Progenitor cell of endocrine pancreas (in vitro differentiated cells): ENCODE data around the gene ADAM33. TPM values are rescaled to one million over a fixed set of nuclear protein-coding genes. Genes with fewer than 3 reads are reported as not detected.

Experiments
- DNase-seq: peaks from one replicate; pipeline ENCODE4 v3.0.0; 2021; ENCODE audit warnings: low spot score; ENCODE audit not compliant: unreplicated experiment
- H3K27ac Mint-ChIP-seq: 2 replicates; pipeline ENCODE4 v1.8.0; 2021; ENCODE audit warnings: mild to moderate bottlenecking, moderate library complexity, mixed read lengths
- H3K27me3 Mint-ChIP-seq: 2 replicates; pipeline ENCODE4 v1.8.0; 2021; ENCODE audit warnings: mixed read lengths
- H3K36me3 Mint-ChIP-seq: 2 replicates; pipeline ENCODE4 v1.8.0; 2022; ENCODE audit warnings: mixed read lengths; ENCODE audit not compliant: insufficient read depth
- H3K4me1 Mint-ChIP-seq: 2 replicates; pipeline ENCODE4 v1.8.0; 2021; ENCODE audit warnings: low read depth, mixed read lengths
- H3K4me3 Mint-ChIP-seq: 2 replicates; pipeline ENCODE4 v1.8.0; 2021; ENCODE audit warnings: low read depth, mild to moderate bottlenecking, moderate library complexity, mixed read lengths
- H3K9me3 Mint-ChIP-seq: 2 replicates; pipeline ENCODE4 v1.8.0; 2021; ENCODE audit warnings: low read depth, mixed read lengths
- CTCF ChIP-seq: fragments of 200-600 bp; sonication (generic); IDR thresholded peaks from one replicate; pipeline ENCODE4 v1.5.0; 2021; ENCODE audit warnings: antibody characterized with exemption, mild to moderate bottlenecking; ENCODE audit not compliant: unreplicated experiment
- total RNA-seq: library from RNA; stranded (reverse); gene quantifications from 2 replicates; pipeline ENCODE4 v1.2.1, GENCODE V29; 2021

ADAM33 gene
- total RNA-seq, 1 donor from 2014 or later = 0.67 TPM

DNA sequence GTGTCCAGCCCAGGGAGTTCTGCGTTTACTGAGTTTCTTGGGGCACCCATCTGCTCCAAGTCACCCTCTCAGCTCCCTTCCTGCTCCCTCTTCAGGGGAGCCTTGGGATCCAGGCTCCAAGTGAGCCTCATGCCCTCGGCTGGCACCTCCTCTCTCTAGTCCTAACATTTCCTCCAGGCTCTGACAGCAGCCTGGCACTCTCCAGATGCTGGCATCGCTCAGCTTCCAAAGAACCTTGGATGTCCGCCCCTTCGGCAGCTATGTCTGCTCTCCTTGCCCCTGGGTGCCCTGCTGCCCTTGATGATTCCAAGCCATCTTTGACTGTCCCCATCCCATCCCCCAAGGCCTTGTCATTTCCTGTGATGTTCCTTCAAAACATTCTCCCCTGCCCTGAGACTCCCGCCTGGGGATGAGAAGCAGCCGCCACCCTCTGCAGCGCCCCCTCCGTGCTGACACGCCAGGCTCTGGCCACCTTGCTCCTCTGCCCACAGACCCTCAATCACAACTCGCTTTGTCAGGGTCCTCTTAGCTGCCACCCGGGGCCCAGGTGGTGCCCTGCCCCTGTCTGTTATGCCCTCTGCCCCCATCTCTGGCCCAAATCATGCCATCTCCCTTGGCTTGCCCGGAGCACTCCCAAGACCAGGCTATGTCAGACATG, 12.0 kb downstream of the ADAM33 start:
- peaks cover 42% of the 10 kb centered on the region for H3K27me3 Mint-ChIP-seq

GRCh38 chr20:3667434-3668037, 14.3 kb downstream of the ADAM33 start:
- no peaks in the 10 kb centered on the region for H3K9me3 Mint-ChIP-seq
- H3K27ac Mint-ChIP-seq = no peak overlapping the region
- peaks cover 47% of the 10 kb centered on the region for H3K27me3 Mint-ChIP-seq
- no peaks in the 10 kb centered on the region for H3K4me1 Mint-ChIP-seq
- no peak overlapping the region for H3K4me3 Mint-ChIP-seq
- no peaks in the 10 kb centered on the region for H3K36me3 Mint-ChIP-seq
- DNase-seq = no peak
- no peak for TF ChIP-seq CTCF

More for the DNA sequence above, 12.0 kb downstream of the ADAM33 start:
- no peaks in the 10 kb centered on the region for H3K9me3 Mint-ChIP-seq
- H3K36me3 Mint-ChIP-seq = no peaks in the 10 kb centered on the region
- TF ChIP-seq CTCF = no peak
- no peak overlapping the region for H3K4me3 Mint-ChIP-seq
- DNase-seq = no peak
- H3K27ac Mint-ChIP-seq = no peak overlapping the region
- no peaks in the 10 kb centered on the region for H3K4me1 Mint-ChIP-seq

DNA sequence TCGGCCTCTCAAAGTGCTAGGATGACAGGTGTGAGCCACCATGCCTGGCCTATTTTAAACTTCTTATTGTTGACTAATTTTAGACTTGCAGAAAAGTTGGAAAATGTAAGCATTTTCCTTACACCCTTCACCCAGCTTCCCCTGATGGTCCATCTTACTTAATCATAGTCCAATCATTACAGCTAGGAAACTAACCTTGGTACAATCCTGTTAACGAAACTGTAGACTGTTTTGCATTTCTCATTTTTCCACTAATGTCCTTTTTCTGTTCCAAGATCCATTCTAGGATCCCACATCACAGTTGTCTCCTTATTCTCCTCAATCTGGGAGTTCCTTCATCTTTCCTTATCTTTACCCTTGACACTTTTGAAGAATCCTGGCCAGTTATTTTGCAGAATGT, 18.0 kb downstream of the ADAM33 start:
- no peak for DNase-seq
- no peaks in the 10 kb centered on the region for H3K9me3 Mint-ChIP-seq
- peaks cover 3% of the 10 kb centered on the region for H3K4me1 Mint-ChIP-seq
- H3K36me3 Mint-ChIP-seq = no peaks in the 10 kb centered on the region
- H3K27me3 Mint-ChIP-seq = peaks cover 47% of the 10 kb centered on the region
- no peak for TF ChIP-seq CTCF
- H3K4me3 Mint-ChIP-seq = no peak overlapping the region
- H3K27ac Mint-ChIP-seq = no peak overlapping the region

GRCh38 chr20:3663031-3663701, 18.6 kb downstream of the ADAM33 start, which contains the start of gene GFRA4:
GFRA4 (minus strand) TSS chr20:3663399; CDS start chr20:3663399, 0 bp downstream.
- peaks cover 6% of the 10 kb centered on the region for H3K4me1 Mint-ChIP-seq
- peaks cover 48% of the 10 kb centered on the region for H3K27me3 Mint-ChIP-seq
- no peak within 1 kb of the TSS for H3K27ac Mint-ChIP-seq
- no peaks in the 10 kb centered on the region for H3K36me3 Mint-ChIP-seq
- no peak for TF ChIP-seq CTCF
- H3K9me3 Mint-ChIP-seq = no peaks in the 10 kb centered on the region
- H3K4me3 Mint-ChIP-seq = no peak within 1 kb of the TSS
- no peak for DNase-seq

- H3K27me3 Mint-ChIP-seq = peaks cover 47% of the 10 kb centered on the region
- H3K4me3 Mint-ChIP-seq = no peak overlapping the region
- H3K4me1 Mint-ChIP-seq = peaks cover 8% of the 10 kb centered on the region
- no peaks in the 10 kb centered on the region for H3K36me3 Mint-ChIP-seq
- no peak for TF ChIP-seq CTCF
- no peak overlapping the region for H3K27ac Mint-ChIP-seq
- no peaks in the 10 kb centered on the region for H3K9me3 Mint-ChIP-seq
- no peak for DNase-seq
Observed at GRCh38 chr20:3661814-3662665, 19.8 kb downstream of the ADAM33 start.
